DMS153 treated with DMSO at 0.1 percent for 48 hours (cell line): ENCODE measurements around the gene SLC28A1.

Source experiments
- DNase-seq: peaks from one replicate; lab custom pipeline; 2025; ENCODE audit not compliant: unreplicated experiment; lab: John Stamatoyannopoulos, UW

SLC28A1 gene

GRCh38 chr15:84988909-84989644 lies 104.6 kb downstream of the SLC28A1 start:
- no peak for DNase-seq

- DNase-seq: no peak
Measured at GRCh38 chr15:84990507-84990906, 106.0 kb downstream of the SLC28A1 start.

- no peak for DNase-seq
Measured at GRCh38 chr15:84991014-84991712, 106.7 kb downstream of the SLC28A1 start.

GRCh38 chr15:84992157-84992944 lies 107.9 kb downstream of the SLC28A1 start:
- DNase-seq: no peak
